NB4 (cell line): Measurements from ENCODE around the gene CCNL1.

ENCODE experiments used
- CTCF ChIP-seq: IDR thresholded peaks from one replicate; pipeline ENCODE4 v1.5.1; 2012; ENCODE audit warnings: low read depth, low read length
- MAX ChIP-seq: IDR thresholded peaks from 2 replicates; pipeline ENCODE4 v1.6.1; 2011; ENCODE audit warnings: low read depth, low read length
- MYC ChIP-seq: IDR thresholded peaks from 2 replicates; pipeline ENCODE4 v1.6.1; 2011; ENCODE audit warnings: low read depth, low read length
- POLR2A ChIP-seq: IDR thresholded peaks from 2 replicates; pipeline ENCODE4 v1.6.1; 2011; ENCODE audit warnings: mild to moderate bottlenecking; ENCODE audit not compliant: insufficient read length; ENCODE audit errors: extremely low read depth

- no peak for TF ChIP-seq CTCF
- no peak for TF ChIP-seq MAX
- no peak for TF ChIP-seq POLR2A
- no peak for TF ChIP-seq MYC
Observed at GRCh38 chr3:157155591-157155990, 4.4 kb downstream of the CCNL1 start.
